ENCODE results near the gene PTPRD. TPM values are rescaled to one million over a fixed set of nuclear protein-coding genes. Genes with fewer than 3 reads are reported as not detected.

Gene PTPRD
- total RNA-seq, 1 donor from 2014 or later, result 197 TPM

DNA sequence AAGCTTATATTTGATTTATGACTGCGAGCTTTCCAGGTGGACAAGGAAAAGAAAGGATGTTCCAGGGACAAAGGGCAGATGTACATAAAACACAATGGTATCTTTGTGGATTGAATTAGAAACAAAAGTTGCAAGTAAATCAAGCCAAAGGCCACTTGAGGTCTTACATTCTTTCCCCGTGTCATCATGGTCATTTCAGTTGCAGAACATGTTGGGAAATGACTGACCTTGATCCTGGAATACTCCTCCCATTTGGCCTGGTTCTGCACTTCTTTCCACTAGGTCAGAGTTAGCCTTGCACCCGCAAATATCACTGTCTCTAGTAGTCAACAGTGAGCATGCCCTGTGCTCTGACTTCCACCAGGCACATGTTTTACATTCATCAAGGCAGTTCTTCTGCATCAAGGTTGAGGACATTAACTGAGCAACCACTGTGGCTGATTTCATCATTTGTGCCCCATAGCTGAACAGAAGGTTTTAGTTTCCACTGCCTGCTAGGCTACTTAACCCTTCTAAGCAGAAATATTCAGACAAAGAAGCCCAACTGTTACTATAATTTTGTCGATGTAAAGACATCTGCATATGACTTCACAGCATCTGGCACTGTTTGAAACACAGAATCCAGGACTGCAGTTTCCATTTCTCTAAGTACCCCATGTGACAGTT, 1651.5 kb downstream of the PTPRD start:
- no peaks in the 10 kb centered on the region for H3K9me3 Mint-ChIP-seq
- DNase-seq (ENCODE audit: extremely low spot score, unreplicated experiment), result no peak
- no peaks in the 10 kb centered on the region for H3K4me1 Mint-ChIP-seq (ENCODE audit: unreplicated experiment)
- H3K27me3 Mint-ChIP-seq, result no peaks in the 10 kb centered on the region
- no peak overlapping the region for H3K4me3 Mint-ChIP-seq
- no peaks in the 10 kb centered on the region for H3K36me3 Mint-ChIP-seq
- TF ChIP-seq, protein P1, sequence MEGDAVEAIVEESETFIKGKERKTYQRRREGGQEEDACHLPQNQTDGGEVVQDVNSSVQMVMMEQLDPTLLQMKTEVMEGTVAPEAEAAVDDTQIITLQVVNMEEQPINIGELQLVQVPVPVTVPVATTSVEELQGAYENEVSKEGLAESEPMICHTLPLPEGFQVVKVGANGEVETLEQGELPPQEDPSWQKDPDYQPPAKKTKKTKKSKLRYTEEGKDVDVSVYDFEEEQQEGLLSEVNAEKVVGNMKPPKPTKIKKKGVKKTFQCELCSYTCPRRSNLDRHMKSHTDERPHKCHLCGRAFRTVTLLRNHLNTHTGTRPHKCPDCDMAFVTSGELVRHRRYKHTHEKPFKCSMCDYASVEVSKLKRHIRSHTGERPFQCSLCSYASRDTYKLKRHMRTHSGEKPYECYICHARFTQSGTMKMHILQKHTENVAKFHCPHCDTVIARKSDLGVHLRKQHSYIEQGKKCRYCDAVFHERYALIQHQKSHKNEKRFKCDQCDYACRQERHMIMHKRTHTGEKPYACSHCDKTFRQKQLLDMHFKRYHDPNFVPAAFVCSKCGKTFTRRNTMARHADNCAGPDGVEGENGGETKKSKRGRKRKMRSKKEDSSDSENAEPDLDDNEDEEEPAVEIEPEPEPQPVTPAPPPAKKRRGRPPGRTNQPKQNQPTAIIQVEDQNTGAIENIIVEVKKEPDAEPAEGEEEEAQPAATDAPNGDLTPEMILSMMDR (conservative IDR thresholded peaks at IDR 0.05), result no peak
- no peak overlapping the region for H3K27ac Mint-ChIP-seq

DNA sequence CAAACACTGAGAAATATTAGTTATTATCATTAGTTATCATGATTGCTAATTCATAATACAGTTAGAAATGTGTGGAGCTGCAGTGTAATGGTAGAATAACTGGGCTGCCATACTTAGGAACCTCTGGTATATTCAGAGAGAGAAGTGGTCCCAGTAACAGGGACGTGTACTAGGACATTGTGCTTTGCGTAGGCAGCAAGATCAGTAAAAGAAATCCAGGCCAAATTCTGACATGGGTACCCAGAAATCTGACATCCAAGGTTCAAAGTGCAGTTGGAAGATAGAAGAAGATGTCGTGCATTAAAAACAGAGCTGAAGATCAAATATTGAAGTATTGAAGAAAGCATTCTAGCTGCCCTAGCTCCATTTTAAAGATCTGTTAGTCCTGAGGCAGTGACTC, 1652.5 kb downstream of the PTPRD start:
- H3K27ac Mint-ChIP-seq, result no peak overlapping the region

DNA sequence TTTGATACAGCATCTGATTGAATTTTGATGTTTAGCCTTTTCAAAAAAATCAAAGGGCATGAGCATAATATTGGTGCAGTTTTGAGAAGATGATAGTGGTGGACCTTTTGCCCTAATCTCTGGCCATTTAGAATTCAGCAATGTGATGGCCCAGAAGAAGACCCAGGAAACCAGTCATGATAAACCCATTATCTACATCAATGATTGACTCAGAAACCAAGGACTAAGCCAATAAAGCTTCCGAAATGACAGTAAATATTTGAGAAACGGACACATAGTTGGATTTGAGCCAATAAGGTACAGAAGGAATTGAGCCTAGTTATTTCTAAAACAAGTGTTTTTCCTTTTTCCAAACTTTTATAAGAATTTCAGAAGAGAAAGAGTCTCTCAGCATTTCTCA, 1654.4 kb downstream of the PTPRD start:
- TF ChIP-seq, protein P1 (conservative IDR thresholded peaks at IDR 0.05), result no peak
- no peaks in the 10 kb centered on the region for H3K4me1 Mint-ChIP-seq (ENCODE audit: unreplicated experiment)
- H3K36me3 Mint-ChIP-seq, result no peaks in the 10 kb centered on the region
- no peak overlapping the region for H3K4me3 Mint-ChIP-seq
- H3K9me3 Mint-ChIP-seq, result no peaks in the 10 kb centered on the region
- no peak overlapping the region for H3K27ac Mint-ChIP-seq
- DNase-seq (ENCODE audit: extremely low spot score, unreplicated experiment), result no peak
- H3K27me3 Mint-ChIP-seq, result no peaks in the 10 kb centered on the region

More for the DNA sequence above, 1652.5 kb downstream of the PTPRD start:
- Mint-ChIP-seq H3K36me3 (no peaks in the 10 kb centered on the region), H3K4me3 (no peak overlapping the region), H3K27me3 (no peaks in the 10 kb centered on the region), H3K4me1 (ENCODE audit: unreplicated experiment) (no peaks in the 10 kb centered on the region), H3K9me3 (no peaks in the 10 kb centered on the region)
- TF ChIP-seq, protein P1 (conservative IDR thresholded peaks at IDR 0.05), result no peak
- DNase-seq (ENCODE audit: extremely low spot score, unreplicated experiment), result no peak

DNA sequence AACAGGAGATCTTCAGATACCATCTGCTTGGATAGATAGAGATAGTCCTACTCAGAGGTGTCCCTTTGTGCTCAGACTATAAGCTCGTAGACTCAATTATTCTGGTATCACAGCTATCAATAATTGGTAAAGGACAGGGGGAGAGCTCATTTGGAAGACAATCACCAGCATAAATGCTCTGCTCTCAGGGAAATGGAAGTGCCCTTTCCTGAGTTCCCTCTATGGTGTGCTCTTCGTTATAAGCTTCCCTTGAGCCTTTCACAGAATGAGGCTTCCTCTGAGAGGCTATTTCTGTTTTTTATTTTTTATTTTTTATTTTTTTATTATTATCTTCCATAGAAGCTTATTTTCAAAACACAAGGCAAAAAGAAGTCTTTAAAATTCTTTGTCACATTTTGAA, 1657.5 kb downstream of the PTPRD start:
- Mint-ChIP-seq H3K4me3 (no peak overlapping the region), H3K27me3 (no peaks in the 10 kb centered on the region), H3K36me3 (no peaks in the 10 kb centered on the region), H3K4me1 (ENCODE audit: unreplicated experiment) (no peaks in the 10 kb centered on the region), H3K27ac (no peak overlapping the region), H3K9me3 (no peaks in the 10 kb centered on the region)
- TF ChIP-seq, protein P1 (conservative IDR thresholded peaks at IDR 0.05), result no peak
- DNase-seq (ENCODE audit: extremely low spot score, unreplicated experiment), result no peak

DNA sequence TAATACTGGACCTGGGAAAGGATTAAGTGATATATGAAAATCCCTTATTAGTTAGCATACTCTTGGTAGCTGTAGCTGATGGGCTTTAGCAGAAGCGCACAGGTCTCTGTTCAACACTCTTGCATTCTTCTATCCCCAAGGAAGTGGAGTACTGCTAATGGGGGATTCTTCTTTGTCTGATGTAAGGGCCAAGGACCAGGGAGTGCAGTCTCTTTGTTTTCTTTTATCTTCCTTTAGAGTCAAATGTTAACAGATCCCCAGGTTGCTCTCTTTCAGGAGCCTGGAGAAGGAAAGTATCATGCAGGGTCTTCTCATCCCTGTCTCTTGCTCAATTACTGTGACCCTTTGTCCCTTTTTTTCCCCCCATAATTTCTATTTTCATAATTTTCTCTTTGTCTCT, 1666.3 kb downstream of the PTPRD start:
- H3K27ac Mint-ChIP-seq, result no peak overlapping the region
- TF ChIP-seq, protein P1 (conservative IDR thresholded peaks at IDR 0.05), result no peak
- H3K27me3 Mint-ChIP-seq, result no peaks in the 10 kb centered on the region
- no peaks in the 10 kb centered on the region for H3K4me1 Mint-ChIP-seq (ENCODE audit: unreplicated experiment)
- no peaks in the 10 kb centered on the region for H3K36me3 Mint-ChIP-seq
- no peak for DNase-seq (ENCODE audit: extremely low spot score, unreplicated experiment)
- H3K4me3 Mint-ChIP-seq, result no peak overlapping the region
- no peaks in the 10 kb centered on the region for H3K9me3 Mint-ChIP-seq
